Body of pancreas (tissue), 4 donors: ENCODE data around the gene USP51. TPM values are rescaled to one million over a fixed set of nuclear protein-coding genes. Genes with fewer than 3 reads are reported as not detected.
"Not testable (repeated sequence)": the region's sequence is repeated elsewhere in the genome, so short reads cannot be mapped to it uniquely, and the experiment has no call there.

ENCODE experiments used
- ATAC-seq: fragments of 150-250 bp; one replicate; pipeline ENCODE4 v1.9.1; 2016
- DNase-seq, 4 donors: peaks; one replicate each; pipeline ENCODE4 v3.0.0-alpha.2; 2019
- H3K27ac ChIP-seq, 4 donors: fragments of 200-600 bp; sonication (generic); 1 replicate in 3 of 4; 2 replicates in 1 of 4; pipeline versions ENCODE4 v1.5.1 to v1.6.1; 2016 to 2019; ENCODE audit warnings: mild to moderate bottlenecking in 1 of 4, mixed read lengths in 1 of 4, moderate library complexity in 1 of 4
- H3K27me3 ChIP-seq, 2 donors: fragments of 200-600 bp; sonication (generic); one replicate each; pipeline ENCODE4 v1.6.0; 2016; ENCODE audit warnings: mild to moderate bottlenecking in 1 of 2
- H3K36me3 ChIP-seq, 2 donors: fragments of 200-600 bp; sonication (generic); replicated peaks in 1 of 2; 2 replicates each; pipeline ENCODE4 v1.5.1; 2016; ENCODE audit warnings: low read depth in 2 of 2; ENCODE audit not compliant: insufficient read depth in 1 of 2
- H3K4me1 ChIP-seq: fragments of 200-600 bp; sonication (generic); one replicate; pipeline ENCODE4 v1.6.0; 2016
- H3K4me3 ChIP-seq, 2 donors: fragments of 200-600 bp; sonication (generic); 1 replicate in 1 of 2; 2 replicates in 1 of 2; pipeline ENCODE4 v1.5.1; 2016 to 2019
- H3K9me3 ChIP-seq, 3 donors: fragments of 200-600 bp; sonication (generic); 1 replicate in 2 of 3; 2 replicates in 1 of 3; pipeline ENCODE4 v1.5.1; 2016
- CTCF ChIP-seq, 7 experiments: fragments of 450-650 bp in 4 of 7; fragments of 200-600 bp in 3 of 7; sonication (generic) in 3 of 7; IDR thresholded peaks; one replicate each; pipeline ENCODE4 v1.5.1; 2016 to 2019; ENCODE audit warnings: antibody characterized with exemption in 7 of 7
- POLR2A ChIP-seq, 3 donors: fragments of 450-650 bp; IDR thresholded peaks; one replicate each; pipeline ENCODE4 v1.6.1; 2016; ENCODE audit warnings: antibody characterized with exemption in 3 of 3, mild to moderate bottlenecking in 2 of 3
- WGBS, 2 donors: methylation state at CpG; one replicate each; pipeline ENCODE4 v1.1.5; 2017; 5-methylcytosine and 5-hydroxymethylcytosine counted together
- intact Hi-C: fragments of 100-400 bp; cut with DNase I; formaldehyde crosslinking; loops from one replicate; pipeline ENCODE4 v1.15.1; 2023
- microRNA-seq, 2 donors: library from miRNA; unstranded; fragments of <30 nt; microRNA quantifications; one replicate each; pipeline ENCODE4, GENCODE V29; 2016; ENCODE audit warnings: borderline number of aligned reads in 2 of 2, borderline replicate concordance in 2 of 2
- small RNA-seq: library from RNA; depleted of rRNA; stranded (forward); fragments of <200 nt; gene quantifications from one replicate; pipeline ENCODE3, GENCODE V24; 2016
- total RNA-seq, 2 donors: library from RNA; depleted of rRNA; stranded (reverse); fragments of >200 nt; gene quantifications; one replicate each; pipeline ENCODE4 v1.1.0, GENCODE V29; 2016

USP51 gene
- total RNA-seq, 2 donors from 2014 or later = 0.99 to 1.6 TPM

GRCh38 chrX:55451626-55451989, 38.0 kb downstream of the USP51 start:
- ATAC-seq (peak; percentile 66), DNase-seq (no peak)
- H3K4me3 ChIP-seq = peak overlapping the region in 1 of 2 donors; percentile 67
- H3K36me3 ChIP-seq = no peaks in the 10 kb centered on the region
- TF ChIP-seq CTCF (IDR thresholded peaks at IDR 0.05) = no peak
- TF ChIP-seq POLR2A (IDR thresholded peaks at IDR 0.05) = no peak
- intact Hi-C loops = no loop called here
- peak overlapping the region in 3 of 4 donors; percentile 19 to 80 (median 55) for H3K27ac ChIP-seq
- 0 to 2% methylated on average over 6 to 11 of the region's 11 CpGs for WGBS, 2 donors
- no peaks in the 10 kb centered on the region for H3K27me3 ChIP-seq
- H3K4me1 ChIP-seq = no peaks in the 10 kb centered on the region
- H3K9me3 ChIP-seq = no peaks in the 10 kb centered on the region

- no peak for TF ChIP-seq CTCF (IDR thresholded peaks at IDR 0.05)
- no peak for TF ChIP-seq POLR2A (IDR thresholded peaks at IDR 0.05)
- intact Hi-C loops = no loop called here
- ATAC-seq = no peak
- DNase-seq = no peak
- Histone ChIP-seq H3K27me3 (no peaks in the 10 kb centered on the region), H3K9me3 (no peaks in the 10 kb centered on the region), H3K27ac (no peak overlapping the region), H3K4me3 (no peak overlapping the region), H3K36me3 (no peaks in the 10 kb centered on the region), H3K4me1 (no peaks in the 10 kb centered on the region)
- WGBS, 2 donors = 23 to 40% methylated on average over 2 of the region's 2 CpGs
These were observed 38.5 kb downstream of the USP51 start for GRCh38 chrX:55451141-55451540.

- DNase-seq = peak in 2 of 4 donors; percentile 8 to 13
- TF ChIP-seq CTCF (IDR thresholded peaks at IDR 0.05) (peak in 2 of 7 experiments; percentile 21 to 31), POLR2A (IDR thresholded peaks at IDR 0.05) (no peak)
- WGBS, 2 donors = 8 to 20% methylated on average over 2 to 5 of the region's 5 CpGs
- H3K36me3 ChIP-seq = no peaks in the 10 kb centered on the region
- H3K9me3 ChIP-seq = no peaks in the 10 kb centered on the region
- intact Hi-C loops = no loop called here
- H3K27ac ChIP-seq = no peak overlapping the region
- ATAC-seq = no peak
- no peaks in the 10 kb centered on the region for H3K4me1 ChIP-seq
- no peaks in the 10 kb centered on the region for H3K27me3 ChIP-seq
- no peak overlapping the region for H3K4me3 ChIP-seq
These were observed 39.4 kb downstream of the USP51 start for GRCh38 chrX:55450259-55450658.

- H3K9me3 ChIP-seq, H3K4me1 ChIP-seq, ATAC-seq, H3K27ac ChIP-seq, intact Hi-C loops, H3K27me3 ChIP-seq, H3K4me3 ChIP-seq, H3K36me3 ChIP-seq: not testable (repeated sequence)
- peak in 1 of 4 donors; percentile 3 for DNase-seq
- 26% methylated on average over 5 of the region's 5 CpGs; no CpG with 5 or more reads in 1 of the 2 donors for WGBS, 2 donors
These were observed 46.2 kb downstream of the USP51 start for GRCh38 chrX:55443468-55443867.

Small RNA genes within 50 kb of the gene (microRNA-seq; reads per million reads assigned to microRNA genes)
- gene MIR4536-1 = 0 reads per million in 2 donors
- 0 reads per million in 2 donors for gene MIR4536-2

Small RNA genes within 50 kb of the gene (small RNA-seq; reads per million reads assigned to genes)
- gene MIR4536-2 = not detected

Other genes starting within 250 kb of the USP51 start
- not detected for gene PAGE3, start 224.9 kb downstream of the USP51 start, total RNA-seq
- gene MAGEH1, start 37.7 kb downstream of the USP51 start, total RNA-seq = 10 to 100 TPM; 13.7 to 23.4 TPM
- gene FOXR2, start 133.6 kb upstream of the USP51 start, total RNA-seq = not detected
- 10 to 100 TPM in 1 of 2 donors, 1 to 10 TPM in 1; 5.9 to 11.9 TPM for gene RRAGB, start 227.9 kb upstream of the USP51 start, total RNA-seq